ENCODE measurements around the gene OR52W1.
A peak's percentile ranks its signal among the peaks of the same experiment; 100 is the strongest.

The OR52W1 gene

DNA sequence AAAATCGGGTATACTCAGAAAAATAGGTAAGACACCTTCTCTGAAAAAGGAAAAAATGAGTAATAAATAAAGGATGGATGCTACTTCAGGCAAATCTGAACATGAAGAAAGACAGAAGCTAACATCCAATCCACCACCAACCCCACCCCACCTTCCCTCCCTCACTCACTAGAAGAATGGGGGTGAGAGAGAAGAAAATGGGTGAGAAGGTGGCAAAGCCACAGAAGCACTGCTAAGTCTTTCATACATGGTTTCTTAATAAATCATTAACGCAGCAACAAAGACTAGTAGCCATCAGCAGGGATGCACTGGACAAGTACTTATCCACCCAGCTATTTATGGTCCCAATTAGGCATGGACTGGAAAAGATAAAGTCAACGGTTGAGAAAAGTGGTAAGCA, 29.5 kb downstream of the OR52W1 start:
- H3K4me2 ChIP-seq (ENCODE audit: low read length) = no peak overlapping the region
- H3K9me3 ChIP-seq (ENCODE audit: low read length) = no peaks in the 10 kb centered on the region
- peaks cover 20% of the 10 kb centered on the region for H3K4me1 ChIP-seq (ENCODE audit: insufficient read depth, low read length, severe bottlenecking)
- H3K9me2 ChIP-seq (ENCODE audit: low read depth, low read length) = no peaks in the 10 kb centered on the region
- no peak overlapping the region for H3K9ac ChIP-seq (ENCODE audit: low read length)
- H3K36me3 ChIP-seq (ENCODE audit: insufficient read depth, low read length) = peaks cover 8% of the 10 kb centered on the region; the same call in 1 of the 2 replicates
- H3K79me2 ChIP-seq (ENCODE audit: insufficient read depth, low read length) = peaks cover 16% of the 10 kb centered on the region
- H3K27me3 ChIP-seq (ENCODE audit: insufficient read depth, low read length) = no peaks in the 10 kb centered on the region
- no peak overlapping the region for H3K27ac ChIP-seq (ENCODE audit: low read depth, low read length, poor library complexity, severe bottlenecking)
- H4K20me1 ChIP-seq (ENCODE audit: insufficient read depth, low read length) = no peaks in the 10 kb centered on the region
- H3F3A ChIP-seq (ENCODE audit: insufficient read depth, low read length) = no peaks in the 10 kb centered on the region
- H3K4me3 ChIP-seq (ENCODE audit: low read depth, low read length, poor library complexity, severe bottlenecking) = no peak overlapping the region
- TF ChIP-seq, protein P1, sequence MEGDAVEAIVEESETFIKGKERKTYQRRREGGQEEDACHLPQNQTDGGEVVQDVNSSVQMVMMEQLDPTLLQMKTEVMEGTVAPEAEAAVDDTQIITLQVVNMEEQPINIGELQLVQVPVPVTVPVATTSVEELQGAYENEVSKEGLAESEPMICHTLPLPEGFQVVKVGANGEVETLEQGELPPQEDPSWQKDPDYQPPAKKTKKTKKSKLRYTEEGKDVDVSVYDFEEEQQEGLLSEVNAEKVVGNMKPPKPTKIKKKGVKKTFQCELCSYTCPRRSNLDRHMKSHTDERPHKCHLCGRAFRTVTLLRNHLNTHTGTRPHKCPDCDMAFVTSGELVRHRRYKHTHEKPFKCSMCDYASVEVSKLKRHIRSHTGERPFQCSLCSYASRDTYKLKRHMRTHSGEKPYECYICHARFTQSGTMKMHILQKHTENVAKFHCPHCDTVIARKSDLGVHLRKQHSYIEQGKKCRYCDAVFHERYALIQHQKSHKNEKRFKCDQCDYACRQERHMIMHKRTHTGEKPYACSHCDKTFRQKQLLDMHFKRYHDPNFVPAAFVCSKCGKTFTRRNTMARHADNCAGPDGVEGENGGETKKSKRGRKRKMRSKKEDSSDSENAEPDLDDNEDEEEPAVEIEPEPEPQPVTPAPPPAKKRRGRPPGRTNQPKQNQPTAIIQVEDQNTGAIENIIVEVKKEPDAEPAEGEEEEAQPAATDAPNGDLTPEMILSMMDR (IDR thresholded peaks at IDR 0.05; ENCODE audit: low read length) = no peak
- no peak for TF ChIP-seq EZH2 (IDR thresholded peaks at IDR 0.05; ENCODE audit: borderline replicate concordance, low read length)
- H2AFZ ChIP-seq (ENCODE audit: low read length) = no peak overlapping the region

- no peak overlapping the region for H3K4me2 ChIP-seq (ENCODE audit: low read length)
- H3K9ac ChIP-seq (ENCODE audit: low read length) = no peak overlapping the region
- TF ChIP-seq, protein P1 (IDR thresholded peaks at IDR 0.05; ENCODE audit: low read length) = no peak
- TF ChIP-seq EZH2 (IDR thresholded peaks at IDR 0.05; ENCODE audit: borderline replicate concordance, low read length) = no peak
- H4K20me1 ChIP-seq (ENCODE audit: insufficient read depth, low read length) = no peaks in the 10 kb centered on the region
- H3K9me2 ChIP-seq (ENCODE audit: low read depth, low read length) = no peaks in the 10 kb centered on the region
- no peak overlapping the region for H3K27ac ChIP-seq (ENCODE audit: low read depth, low read length, poor library complexity, severe bottlenecking)
- H3K79me2 ChIP-seq (ENCODE audit: insufficient read depth, low read length) = peaks cover 20% of the 10 kb centered on the region
- no peaks in the 10 kb centered on the region for H3F3A ChIP-seq (ENCODE audit: insufficient read depth, low read length)
- H3K27me3 ChIP-seq (ENCODE audit: insufficient read depth, low read length) = no peaks in the 10 kb centered on the region
- no peak overlapping the region for H3K4me3 ChIP-seq (ENCODE audit: low read depth, low read length, poor library complexity, severe bottlenecking)
- H3K9me3 ChIP-seq (ENCODE audit: low read length) = no peaks in the 10 kb centered on the region
- H3K4me1 ChIP-seq (ENCODE audit: insufficient read depth, low read length, severe bottlenecking) = peaks cover 26% of the 10 kb centered on the region
- H3K36me3 ChIP-seq (ENCODE audit: insufficient read depth, low read length) = no peaks in the 10 kb centered on the region
- no peak overlapping the region for H2AFZ ChIP-seq (ENCODE audit: low read length)
Measured at GRCh38 chr11:6229911-6230310, 30.9 kb downstream of the OR52W1 start.

- peaks cover 20% of the 10 kb centered on the region for H3K79me2 ChIP-seq (ENCODE audit: insufficient read depth, low read length)
- TF ChIP-seq, protein P1 (IDR thresholded peaks at IDR 0.05; ENCODE audit: low read length) = no peak
- no peak for TF ChIP-seq EZH2 (IDR thresholded peaks at IDR 0.05; ENCODE audit: borderline replicate concordance, low read length)
- no peak overlapping the region for H3K27ac ChIP-seq (ENCODE audit: low read depth, low read length, poor library complexity, severe bottlenecking)
- H3K36me3 ChIP-seq (ENCODE audit: insufficient read depth, low read length) = no peaks in the 10 kb centered on the region
- no peak overlapping the region for H3K9ac ChIP-seq (ENCODE audit: low read length)
- H3K4me3 ChIP-seq (ENCODE audit: low read depth, low read length, poor library complexity, severe bottlenecking) = no peak overlapping the region
- peaks cover 32% of the 10 kb centered on the region for H3K4me1 ChIP-seq (ENCODE audit: insufficient read depth, low read length, severe bottlenecking)
- H4K20me1 ChIP-seq (ENCODE audit: insufficient read depth, low read length) = no peaks in the 10 kb centered on the region
- H3K9me2 ChIP-seq (ENCODE audit: low read depth, low read length) = no peaks in the 10 kb centered on the region
- H2AFZ ChIP-seq (ENCODE audit: low read length) = no peak overlapping the region
- no peaks in the 10 kb centered on the region for H3K27me3 ChIP-seq (ENCODE audit: insufficient read depth, low read length)
- H3K9me3 ChIP-seq (ENCODE audit: low read length) = no peaks in the 10 kb centered on the region
- H3K4me2 ChIP-seq (ENCODE audit: low read length) = peak overlapping the region; percentile 94
- H3F3A ChIP-seq (ENCODE audit: insufficient read depth, low read length) = no peaks in the 10 kb centered on the region
Measured at GRCh38 chr11:6232899-6233298, 33.9 kb downstream of the OR52W1 start.
